Measurements from ENCODE around the gene TACC2.
A peak's percentile ranks its signal among the peaks of the same experiment; 100 is the strongest.
"Not testable (repeated sequence)": the region's sequence is repeated elsewhere in the genome, so short reads cannot be mapped to it uniquely, and the experiment has no call there.

Gene TACC2

GRCh38 chr10:122199689-122200088, 210.7 kb downstream of the TACC2 start:
- Histone ChIP-seq H3K9me3 (ENCODE audit: control insufficient read depth, low read length) (no peaks in the 10 kb centered on the region), H3K4me1 (ENCODE audit: control insufficient read depth, insufficient read depth, low read length, poor library complexity, severe bottlenecking) (no peaks in the 10 kb centered on the region), H3K4me3 (ENCODE audit: extremely low read depth, insufficient read depth, low read length, poor library complexity, severe bottlenecking) (no peak overlapping the region), H3K27ac (ENCODE audit: low read depth, low read length, severe bottlenecking) (no peak overlapping the region), H3K36me3 (ENCODE audit: control insufficient read depth, insufficient read depth, low read length) (peaks cover 28% of the 10 kb centered on the region)
- WGBS, 2 experiments (ENCODE audit: insufficient coverage in 2 of 2): 87 to 98% methylated on average over 4 to 6 of the region's 6 CpGs

- peaks cover 17% of the 10 kb centered on the region for H3K36me3 ChIP-seq (ENCODE audit: control insufficient read depth, insufficient read depth, low read length)
- no peaks in the 10 kb centered on the region for H3K4me1 ChIP-seq (ENCODE audit: control insufficient read depth, insufficient read depth, low read length, poor library complexity, severe bottlenecking)
- no peaks in the 10 kb centered on the region for H3K9me3 ChIP-seq (ENCODE audit: control insufficient read depth, low read length)
- no peak overlapping the region for H3K4me3 ChIP-seq (ENCODE audit: extremely low read depth, insufficient read depth, low read length, poor library complexity, severe bottlenecking)
- WGBS, 2 experiments (ENCODE audit: insufficient coverage in 2 of 2): 97 to 98% methylated on average over 6 of the region's 9 CpGs
- no peak overlapping the region for H3K27ac ChIP-seq (ENCODE audit: low read depth, low read length, severe bottlenecking)
These were observed 212.4 kb downstream of the TACC2 start for GRCh38 chr10:122201401-122201800.

GRCh38 chr10:122203180-122203579, 214.2 kb downstream of the TACC2 start:
- H3K4me3 ChIP-seq (ENCODE audit: extremely low read depth, insufficient read depth, low read length, poor library complexity, severe bottlenecking); H3K27ac ChIP-seq (ENCODE audit: low read depth, low read length, severe bottlenecking); H3K4me1 ChIP-seq (ENCODE audit: control insufficient read depth, insufficient read depth, low read length, poor library complexity, severe bottlenecking); H3K9me3 ChIP-seq (ENCODE audit: control insufficient read depth, low read length): not testable (repeated sequence)
- peaks cover 17% of the 10 kb centered on the region for H3K36me3 ChIP-seq (ENCODE audit: control insufficient read depth, insufficient read depth, low read length)
- WGBS, 2 experiments (ENCODE audit: insufficient coverage in 2 of 2): 92 to 100% methylated on average over 2 of the region's 33 CpGs

GRCh38 chr10:122204691-122205489, 215.9 kb downstream of the TACC2 start:
- Histone ChIP-seq H3K4me3 (ENCODE audit: extremely low read depth, insufficient read depth, low read length, poor library complexity, severe bottlenecking) (no peak overlapping the region), H3K27ac (ENCODE audit: low read depth, low read length, severe bottlenecking) (no peak overlapping the region), H3K4me1 (ENCODE audit: control insufficient read depth, insufficient read depth, low read length, poor library complexity, severe bottlenecking) (no peaks in the 10 kb centered on the region), H3K9me3 (ENCODE audit: control insufficient read depth, low read length) (no peaks in the 10 kb centered on the region), H3K36me3 (ENCODE audit: control insufficient read depth, insufficient read depth, low read length) (peaks cover 10% of the 10 kb centered on the region)
- WGBS, 2 experiments (ENCODE audit: insufficient coverage in 2 of 2): 92 to 93% methylated on average over 8 to 15 of the region's 15 CpGs

- Histone ChIP-seq H3K36me3 (ENCODE audit: control insufficient read depth, insufficient read depth, low read length) (peaks cover 18% of the 10 kb centered on the region), H3K4me1 (ENCODE audit: control insufficient read depth, insufficient read depth, low read length, poor library complexity, severe bottlenecking) (no peaks in the 10 kb centered on the region), H3K4me3 (ENCODE audit: extremely low read depth, insufficient read depth, low read length, poor library complexity, severe bottlenecking) (no peak overlapping the region), H3K27ac (ENCODE audit: low read depth, low read length, severe bottlenecking) (no peak overlapping the region), H3K9me3 (ENCODE audit: control insufficient read depth, low read length) (no peaks in the 10 kb centered on the region)
- 87 to 95% methylated on average over 5 of the region's 6 CpGs for WGBS, 2 experiments (ENCODE audit: insufficient coverage in 2 of 2)
These were observed 217.6 kb downstream of the TACC2 start for GRCh38 chr10:122206471-122207065.

- no peaks in the 10 kb centered on the region for H3K4me1 ChIP-seq (ENCODE audit: control insufficient read depth, insufficient read depth, low read length, poor library complexity, severe bottlenecking)
- WGBS, 2 experiments (ENCODE audit: insufficient coverage in 2 of 2): 83 to 100% methylated on average over 2 to 3 of the region's 6 CpGs
These were observed 218.2 kb downstream of the TACC2 start for GRCh38 chr10:122207163-122207562.

GRCh38 chr10:122207596-122207995, 218.6 kb downstream of the TACC2 start:
- Histone ChIP-seq H3K4me3 (ENCODE audit: extremely low read depth, insufficient read depth, low read length, poor library complexity, severe bottlenecking) (no peak overlapping the region), H3K27ac (ENCODE audit: low read depth, low read length, severe bottlenecking) (peak overlapping the region; percentile 3), H3K9me3 (ENCODE audit: control insufficient read depth, low read length) (no peaks in the 10 kb centered on the region), H3K36me3 (ENCODE audit: control insufficient read depth, insufficient read depth, low read length) (peaks cover 27% of the 10 kb centered on the region), H3K4me1 (ENCODE audit: control insufficient read depth, insufficient read depth, low read length, poor library complexity, severe bottlenecking) (no peaks in the 10 kb centered on the region)
- 93 to 98% methylated on average over 7 of the region's 8 CpGs for WGBS, 2 experiments (ENCODE audit: insufficient coverage in 2 of 2)

More at GRCh38 chr10:122207163-122207562, 218.2 kb downstream of the TACC2 start:
- Histone ChIP-seq H3K36me3 (ENCODE audit: control insufficient read depth, insufficient read depth, low read length) (peaks cover 24% of the 10 kb centered on the region), H3K9me3 (ENCODE audit: control insufficient read depth, low read length) (no peaks in the 10 kb centered on the region), H3K4me3 (ENCODE audit: extremely low read depth, insufficient read depth, low read length, poor library complexity, severe bottlenecking) (no peak overlapping the region), H3K27ac (ENCODE audit: low read depth, low read length, severe bottlenecking) (peak overlapping the region; percentile 3)

GRCh38 chr10:122208571-122209430, 219.8 kb downstream of the TACC2 start:
- Histone ChIP-seq H3K9me3 (ENCODE audit: control insufficient read depth, low read length) (no peaks in the 10 kb centered on the region), H3K27ac (ENCODE audit: low read depth, low read length, severe bottlenecking) (no peak overlapping the region), H3K4me1 (ENCODE audit: control insufficient read depth, insufficient read depth, low read length, poor library complexity, severe bottlenecking) (no peaks in the 10 kb centered on the region), H3K4me3 (ENCODE audit: extremely low read depth, insufficient read depth, low read length, poor library complexity, severe bottlenecking) (no peak overlapping the region), H3K36me3 (ENCODE audit: control insufficient read depth, insufficient read depth, low read length) (peaks cover 30% of the 10 kb centered on the region)
- 93 to 97% methylated on average over 12 to 14 of the region's 14 CpGs for WGBS, 2 experiments (ENCODE audit: insufficient coverage in 2 of 2)

- H3K36me3 ChIP-seq (ENCODE audit: control insufficient read depth, insufficient read depth, low read length): peaks cover 28% of the 10 kb centered on the region
- no peaks in the 10 kb centered on the region for H3K4me1 ChIP-seq (ENCODE audit: control insufficient read depth, insufficient read depth, low read length, poor library complexity, severe bottlenecking)
- no peaks in the 10 kb centered on the region for H3K9me3 ChIP-seq (ENCODE audit: control insufficient read depth, low read length)
- H3K4me3 ChIP-seq (ENCODE audit: extremely low read depth, insufficient read depth, low read length, poor library complexity, severe bottlenecking): no peak overlapping the region
- 97% methylated on average over 24 to 26 of the region's 30 CpGs for WGBS, 2 experiments (ENCODE audit: insufficient coverage in 2 of 2)
- no peak overlapping the region for H3K27ac ChIP-seq (ENCODE audit: low read depth, low read length, severe bottlenecking)
These were observed 221.7 kb downstream of the TACC2 start for GRCh38 chr10:122210481-122211265.

GRCh38 chr10:122213364-122213763, 224.4 kb downstream of the TACC2 start:
- no peak overlapping the region for H3K4me3 ChIP-seq (ENCODE audit: extremely low read depth, insufficient read depth, low read length, poor library complexity, severe bottlenecking)
- no peak overlapping the region for H3K27ac ChIP-seq (ENCODE audit: low read depth, low read length, severe bottlenecking)
- H3K9me3 ChIP-seq (ENCODE audit: control insufficient read depth, low read length): no peaks in the 10 kb centered on the region
- WGBS, 2 experiments (ENCODE audit: insufficient coverage in 2 of 2): 91 to 94% methylated on average over 2 of the region's 3 CpGs
- H3K36me3 ChIP-seq (ENCODE audit: control insufficient read depth, insufficient read depth, low read length): peaks cover 46% of the 10 kb centered on the region
- no peaks in the 10 kb centered on the region for H3K4me1 ChIP-seq (ENCODE audit: control insufficient read depth, insufficient read depth, low read length, poor library complexity, severe bottlenecking)

All from mesodermal cell (in vitro differentiated cells).